Skeletal muscle satellite cell (primary cell): ENCODE results near the gene MAP3K21.

ENCODE experiments used
- H3K27me3 ChIP-seq: 2 replicates; pipeline ENCODE4 v1.7.0; 2013; ENCODE audit warnings: low read length; ENCODE audit not compliant: control insufficient read depth, insufficient read depth
- H3K36me3 ChIP-seq: 2 replicates; pipeline ENCODE4 v1.7.0; 2013; ENCODE audit warnings: mild to moderate bottlenecking, control low read depth, low read length; ENCODE audit not compliant: insufficient read depth
- H3K4me1 ChIP-seq: 2 replicates; pipeline ENCODE4 v1.7.0; 2013; ENCODE audit warnings: low read length; ENCODE audit not compliant: control insufficient read depth, insufficient read depth
- H3K4me2 ChIP-seq: 2 replicates; pipeline ENCODE4 v1.7.0; 2013; ENCODE audit warnings: mild to moderate bottlenecking, low read length
- H3K4me3 ChIP-seq: 2 replicates; pipeline ENCODE4 v1.7.0; 2013; ENCODE audit warnings: low read length
- H3K9ac ChIP-seq: 2 replicates; pipeline ENCODE4 v1.7.0; 2013; ENCODE audit warnings: mild to moderate bottlenecking, low read depth, low read length, moderate library complexity
- H3K9me3 ChIP-seq: replicated peaks from 2 replicates; pipeline ENCODE4 v1.7.0; 2013; ENCODE audit warnings: mild to moderate bottlenecking, control low read depth, low read length

MAP3K21 gene

GRCh38 chr1:233347338-233347737 lies 19.8 kb downstream of the MAP3K21 start:
- no peaks in the 10 kb centered on the region for H3K9me3 ChIP-seq
- H3K36me3 ChIP-seq, result no peaks in the 10 kb centered on the region
- no peak overlapping the region for H3K4me2 ChIP-seq

GRCh38 chr1:233349137-233349536 lies 21.6 kb downstream of the MAP3K21 start:
- Histone ChIP-seq H3K36me3 (no peaks in the 10 kb centered on the region), H3K4me1 (no peaks in the 10 kb centered on the region), H3K27me3 (no peaks in the 10 kb centered on the region), H3K4me2 (no peak overlapping the region), H3K9me3 (no peaks in the 10 kb centered on the region), H3K9ac (no peak overlapping the region), H3K4me3 (no peak overlapping the region)

More at GRCh38 chr1:233347338-233347737, 19.8 kb downstream of the MAP3K21 start:
- Histone ChIP-seq H3K4me3 (no peak overlapping the region), H3K4me1 (no peaks in the 10 kb centered on the region), H3K9ac (no peak overlapping the region), H3K27me3 (no peaks in the 10 kb centered on the region)

GRCh38 chr1:233354983-233355382 lies 27.5 kb downstream of the MAP3K21 start:
- no peak overlapping the region for H3K9ac ChIP-seq
- H3K4me2 ChIP-seq, result no peak overlapping the region

GRCh38 chr1:233355841-233356704 lies 28.5 kb downstream of the MAP3K21 start:
- Histone ChIP-seq H3K4me1 (no peaks in the 10 kb centered on the region), H3K9me3 (no peaks in the 10 kb centered on the region), H3K4me2 (no peak overlapping the region), H3K9ac (no peak overlapping the region), H3K36me3 (no peaks in the 10 kb centered on the region), H3K27me3 (no peaks in the 10 kb centered on the region), H3K4me3 (no peak overlapping the region)

More at GRCh38 chr1:233354983-233355382, 27.5 kb downstream of the MAP3K21 start:
- no peaks in the 10 kb centered on the region for H3K9me3 ChIP-seq
- no peaks in the 10 kb centered on the region for H3K36me3 ChIP-seq
- H3K4me3 ChIP-seq, result no peak overlapping the region
- H3K4me1 ChIP-seq, result no peaks in the 10 kb centered on the region
- H3K27me3 ChIP-seq, result no peaks in the 10 kb centered on the region

GRCh38 chr1:233356705-233356987 lies 29.1 kb downstream of the MAP3K21 start:
- Histone ChIP-seq H3K4me3 (no peak overlapping the region), H3K4me1 (no peaks in the 10 kb centered on the region), H3K4me2 (no peak overlapping the region), H3K27me3 (no peaks in the 10 kb centered on the region), H3K9me3 (no peaks in the 10 kb centered on the region), H3K36me3 (no peaks in the 10 kb centered on the region), H3K9ac (no peak overlapping the region)

- H3K9me3 ChIP-seq, result no peaks in the 10 kb centered on the region
- no peaks in the 10 kb centered on the region for H3K4me1 ChIP-seq
- H3K4me2 ChIP-seq, result no peak overlapping the region
- no peak overlapping the region for H3K4me3 ChIP-seq
- no peak overlapping the region for H3K9ac ChIP-seq
- H3K36me3 ChIP-seq, result no peaks in the 10 kb centered on the region
- H3K27me3 ChIP-seq, result no peaks in the 10 kb centered on the region
Measured at GRCh38 chr1:233357595-233358397, 30.3 kb downstream of the MAP3K21 start.

GRCh38 chr1:233359431-233359830 lies 31.9 kb downstream of the MAP3K21 start:
- Histone ChIP-seq H3K4me3 (no peak overlapping the region), H3K4me2 (no peak overlapping the region), H3K36me3 (no peaks in the 10 kb centered on the region), H3K27me3 (no peaks in the 10 kb centered on the region), H3K9ac (no peak overlapping the region), H3K9me3 (no peaks in the 10 kb centered on the region), H3K4me1 (no peaks in the 10 kb centered on the region)

GRCh38 chr1:233359905-233360304 lies 32.4 kb downstream of the MAP3K21 start:
- Histone ChIP-seq H3K4me3 (no peak overlapping the region), H3K9ac (no peak overlapping the region), H3K4me2 (no peak overlapping the region), H3K27me3 (no peaks in the 10 kb centered on the region), H3K9me3 (no peaks in the 10 kb centered on the region), H3K4me1 (no peaks in the 10 kb centered on the region), H3K36me3 (no peaks in the 10 kb centered on the region)

- H3K27me3 ChIP-seq, result no peaks in the 10 kb centered on the region
- H3K4me2 ChIP-seq, result no peak overlapping the region
Measured at GRCh38 chr1:233360525-233361102, 33.1 kb downstream of the MAP3K21 start.

GRCh38 chr1:233361876-233362275 lies 34.4 kb downstream of the MAP3K21 start:
- Histone ChIP-seq H3K4me1 (no peaks in the 10 kb centered on the region), H3K4me2 (no peak overlapping the region), H3K36me3 (no peaks in the 10 kb centered on the region), H3K27me3 (no peaks in the 10 kb centered on the region), H3K9me3 (no peaks in the 10 kb centered on the region), H3K4me3 (no peak overlapping the region), H3K9ac (no peak overlapping the region)

More at GRCh38 chr1:233360525-233361102, 33.1 kb downstream of the MAP3K21 start:
- H3K36me3 ChIP-seq, result no peaks in the 10 kb centered on the region
- no peaks in the 10 kb centered on the region for H3K9me3 ChIP-seq
- no peak overlapping the region for H3K9ac ChIP-seq
- no peak overlapping the region for H3K4me3 ChIP-seq
- H3K4me1 ChIP-seq, result no peaks in the 10 kb centered on the region

GRCh38 chr1:233362743-233363142 lies 35.2 kb downstream of the MAP3K21 start:
- Histone ChIP-seq H3K4me2 (no peak overlapping the region), H3K36me3 (no peaks in the 10 kb centered on the region), H3K9ac (no peak overlapping the region), H3K4me3 (no peak overlapping the region), H3K27me3 (no peaks in the 10 kb centered on the region), H3K9me3 (no peaks in the 10 kb centered on the region), H3K4me1 (no peaks in the 10 kb centered on the region)
